Esophagus muscularis mucosa (tissue), 4 donors: ENCODE results near the gene PPM1F. TPM values are rescaled to one million over a fixed set of nuclear protein-coding genes. Genes with fewer than 3 reads are reported as not detected.

Experiments used
- DNase-seq: peaks from one replicate; pipeline ENCODE4 v3.0.0-alpha.2; 2017; ENCODE audit errors: extremely low spot score
- H3K27ac ChIP-seq, 4 donors: fragments of 200-600 bp; sonication (generic); replicated peaks in 1 of 4; 1 replicate in 3 of 4; 2 replicates in 1 of 4; pipeline ENCODE4 v1.5.1; 2016 to 2019; ENCODE audit warnings: mild to moderate bottlenecking in 1 of 4
- H3K27me3 ChIP-seq, 4 donors: fragments of 200-600 bp; sonication (generic); one replicate each; pipeline versions ENCODE4 v1.5.1 to v1.6.0; 2016 to 2019
- H3K36me3 ChIP-seq, 4 donors: fragments of 200-600 bp; sonication (generic); one replicate each; pipeline ENCODE4 v1.5.1; 2016 to 2019
- H3K4me1 ChIP-seq, 4 donors: fragments of 200-600 bp; sonication (generic); one replicate each; pipeline ENCODE4 v1.5.1; 2016 to 2019
- H3K4me3 ChIP-seq, 4 donors: fragments of 200-600 bp; sonication (generic); 1 replicate in 2 of 4; 2 replicates in 2 of 4; pipeline ENCODE4 v1.5.1; 2016 to 2019; ENCODE audit warnings: mild to moderate bottlenecking in 4 of 4, moderate library complexity in 1 of 4
- H3K9me3 ChIP-seq, 4 donors: fragments of 200-600 bp; sonication (generic); 1 replicate in 3 of 4; 2 replicates in 1 of 4; pipeline ENCODE4 v1.5.1; 2016 to 2019
- CTCF ChIP-seq, 3 experiments: fragments of 200-600 bp in 2 of 3; fragments of 450-650 bp in 1 of 3; sonication (generic) in 2 of 3; IDR thresholded peaks; one replicate each; pipeline ENCODE4 v1.5.1; 2017 to 2019; ENCODE audit warnings: antibody characterized with exemption in 3 of 3, mild to moderate bottlenecking in 2 of 3, moderate library complexity in 1 of 3
- EP300 ChIP-seq: sonication (generic); formaldehyde crosslinking; IDR thresholded peaks from one replicate; pipeline ENCODE4 v1.6.1; 2017; ENCODE audit warnings: antibody characterized with exemption
- POLR2A ChIP-seq: fragments of 450-650 bp; IDR thresholded peaks from one replicate; pipeline ENCODE4 v1.6.1; 2017; ENCODE audit warnings: antibody characterized with exemption, moderate library complexity, mild to moderate bottlenecking, low read depth
- POLR2AphosphoS5 ChIP-seq, 2 donors: sonication (generic); formaldehyde crosslinking; IDR thresholded peaks; one replicate each; pipeline ENCODE4 v1.6.1; 2017; ENCODE audit warnings: antibody characterized with exemption in 2 of 2
- WGBS: methylation state at CpG from one replicate; pipeline ENCODE4 v1.1.5; 2018; 5-methylcytosine and 5-hydroxymethylcytosine counted together
- intact Hi-C: fragments of 100-400 bp; cut with DNase I; formaldehyde crosslinking; loops from one replicate; pipeline ENCODE4 v1.15.1; 2023
- total RNA-seq, 4 donors: library from RNA; depleted of rRNA; stranded (reverse); fragments of >200 nt; gene quantifications; one replicate each; pipeline versions ENCODE4 v1.1.0 to v1.2.1, GENCODE V29; 2016

The PPM1F gene
- total RNA-seq, 4 donors from 2014 or later = 30.3 to 88.5 (median 74.1) TPM

GRCh38 chr22:21937041-21937820 is 15.4 kb downstream of the PPM1F start:
- Histone ChIP-seq H3K4me1 (peaks cover 61 to 85% (median 69%) of the 10 kb centered on the region in 4 donors), H3K4me3 (peak overlapping the region; percentile 61 to 67 (median 66)), H3K36me3 (peaks cover 16 to 54% (median 43%) of the 10 kb centered on the region in 4 donors), H3K27ac (peak overlapping the region; percentile 92 to 98 (median 94)), H3K27me3 (no peaks in the 10 kb centered on the region), H3K9me3 (no peaks in the 10 kb centered on the region)
- 56% methylated on average over 13 of the region's 20 CpGs for WGBS
- DNase-seq = no peak
- intact Hi-C loops = loop anchor here (5.0 kb wide), 2 partner anchors 70 to 225 kb away; partner anchors contain the start of gene MAPK1
- TF ChIP-seq POLR2AphosphoS5 (IDR thresholded peaks at IDR 0.05) = no peak
- no peak for TF ChIP-seq EP300
- TF ChIP-seq CTCF (IDR thresholded peaks at IDR 0.05) = no peak
- no peak for TF ChIP-seq POLR2A

- no peak overlapping the region for H3K4me3 ChIP-seq
- 87% methylated on average over 14 of the region's 15 CpGs for WGBS
- H3K4me1 ChIP-seq = peaks cover 51 to 76% (median 59%) of the 10 kb centered on the region in 4 donors
- H3K9me3 ChIP-seq = no peaks in the 10 kb centered on the region
- H3K27ac ChIP-seq = peak overlapping the region; percentile 92 to 98 (median 94)
- TF ChIP-seq POLR2A = no peak
- TF ChIP-seq EP300 = no peak
- TF ChIP-seq CTCF (IDR thresholded peaks at IDR 0.05) = no peak
- TF ChIP-seq POLR2AphosphoS5 (IDR thresholded peaks at IDR 0.05) = no peak
- H3K27me3 ChIP-seq = no peaks in the 10 kb centered on the region
- no peak for DNase-seq
- peaks cover 19 to 60% (median 50%) of the 10 kb centered on the region in 4 donors for H3K36me3 ChIP-seq
- intact Hi-C loops = loop anchor here (5.0 kb wide), 2 partner anchors 69 to 224 kb away; partner anchors contain the start of gene MAPK1
Observed at GRCh38 chr22:21936151-21936775, 16.4 kb downstream of the PPM1F start.

GRCh38 chr22:21933910-21934309 is 18.7 kb downstream of the PPM1F start:
- intact Hi-C loops = no loop called here

GRCh38 chr22:21933413-21933812 is 19.2 kb downstream of the PPM1F start:
- peaks cover 43 to 75% (median 66%) of the 10 kb centered on the region in 4 donors for H3K36me3 ChIP-seq
- 98% methylated on average over 9 of the region's 23 CpGs for WGBS
- peaks cover 24 to 47% (median 31%) of the 10 kb centered on the region in 4 donors for H3K4me1 ChIP-seq
- H3K9me3 ChIP-seq = no peaks in the 10 kb centered on the region
- no peak for TF ChIP-seq POLR2AphosphoS5 (IDR thresholded peaks at IDR 0.05)
- TF ChIP-seq POLR2A = no peak
- no peak for TF ChIP-seq EP300
- no peak for TF ChIP-seq CTCF (IDR thresholded peaks at IDR 0.05)
- no peak for DNase-seq
- peak overlapping the region in 1 of 4 donors; percentile 39 for H3K27ac ChIP-seq
- no peaks in the 10 kb centered on the region for H3K27me3 ChIP-seq
- no peak overlapping the region for H3K4me3 ChIP-seq
- intact Hi-C loops = no loop called here

More at GRCh38 chr22:21933910-21934309, 18.7 kb downstream of the PPM1F start:
- Histone ChIP-seq H3K27ac (peak overlapping the region in 1 of 4 donors; percentile 39), H3K4me3 (no peak overlapping the region), H3K9me3 (no peaks in the 10 kb centered on the region), H3K27me3 (no peaks in the 10 kb centered on the region), H3K36me3 (peaks cover 39 to 71% (median 63%) of the 10 kb centered on the region in 4 donors), H3K4me1 (peaks cover 28 to 52% (median 36%) of the 10 kb centered on the region in 4 donors)
- no peak for DNase-seq
- no peak for TF ChIP-seq EP300
- no peak for TF ChIP-seq CTCF (IDR thresholded peaks at IDR 0.05)
- no peak for TF ChIP-seq POLR2AphosphoS5 (IDR thresholded peaks at IDR 0.05)
- no peak for TF ChIP-seq POLR2A
- no CpG with 5 or more reads among the region's 19 CpGs for WGBS
